IMR-90 (cell line): ENCODE results near the gene TNRC6A. TPM values are rescaled to one million over a fixed set of nuclear protein-coding genes. Genes with fewer than 3 reads are reported as not detected.
A peak's percentile ranks its signal among the peaks of the same experiment; 100 is the strongest.

ENCODE experiments used
- ATAC-seq: fragments of 200-7000 bp; cut with Tn5 transposase; 2 replicates; pipeline ENCODE4 v1.9.1; 2020; ENCODE audit warnings: low read depth, mild to moderate bottlenecking, moderate library complexity
- BruUV-seq: library from RNA; stranded (reverse); fragments of 400-500 nt; replicated peaks from 2 replicates; lab custom pipeline; 2021; lab: Mats Ljungman, UMichigan
- CTCF ChIA-PET: fragments of 300-600 bp; formaldehyde crosslinking; extraction: SDS; loops from one replicate; lab custom pipeline; 2021; ENCODE audit warnings: antibody characterized with exemption; lab: Yijun Ruan, JAX
- POLR2A ChIA-PET: fragments of 300-600 bp; sonication (Branson Sonifier 250); formaldehyde crosslinking; loops from one replicate; lab custom pipeline; 2022; ENCODE audit warnings: antibody characterized with exemption; ENCODE audit not compliant: unreplicated experiment; lab: Charles Lee
- DNase-seq: peaks from one replicate; pipeline ENCODE4 v3.0.0; 2013
- H2AFZ ChIP-seq: replicated peaks from 2 replicates; pipeline ENCODE3; 2013; ENCODE audit warnings: low read length, mild to moderate bottlenecking; ENCODE audit not compliant: poor library complexity
- H2AK5ac ChIP-seq: 2 replicates; pipeline ENCODE4 v1.6.1; 2013; ENCODE audit warnings: low read depth, low read length, inconsistent platforms
- H2AK9ac ChIP-seq: replicated peaks from 2 replicates; pipeline ENCODE3; 2013; ENCODE audit warnings: mild to moderate bottlenecking, low read depth, low read length, moderate library complexity; ENCODE audit not compliant: poor library complexity
- H2BK120ac ChIP-seq: 2 replicates; pipeline ENCODE4 v1.6.1; 2013; ENCODE audit warnings: low read depth, low read length, inconsistent platforms
- H2BK15ac ChIP-seq: 3 replicates; pipeline ENCODE4 v1.6.1; 2013; ENCODE audit warnings: low read depth, low read length, inconsistent platforms
- H2BK20ac ChIP-seq: 2 replicates; pipeline ENCODE4 v1.6.1; 2013; ENCODE audit warnings: low read depth, mild to moderate bottlenecking, inconsistent platforms, low read length, moderate library complexity
- H2BK5ac ChIP-seq: 2 replicates; pipeline ENCODE4 v1.6.1; 2013; ENCODE audit warnings: mild to moderate bottlenecking, low read depth, low read length, inconsistent platforms; ENCODE audit not compliant: poor library complexity, severe bottlenecking
- H3K14ac ChIP-seq: replicated peaks from 2 replicates; pipeline ENCODE4 v1.6.1; 2013; ENCODE audit warnings: low read depth, low read length, inconsistent platforms
- H3K18ac ChIP-seq: 2 replicates; pipeline ENCODE4 v1.6.1; 2013; ENCODE audit warnings: low read depth, low read length, control low read depth
- H3K23ac ChIP-seq: 2 replicates; pipeline ENCODE4 v1.6.1; 2013; ENCODE audit warnings: low read depth, low read length, inconsistent platforms
- H3K27ac ChIP-seq: 2 replicates; pipeline ENCODE4 v1.5.1; 2013; ENCODE audit warnings: mild to moderate bottlenecking, control low read depth, low read length; ENCODE audit not compliant: insufficient read depth
- H3K27me3 ChIP-seq: 2 replicates; pipeline ENCODE4 v1.6.1; 2013; ENCODE audit warnings: low read length; ENCODE audit not compliant: control insufficient read depth, insufficient read depth
- H3K36me3 ChIP-seq: 2 replicates; pipeline ENCODE4 v1.6.1; 2013; ENCODE audit warnings: low read length, mixed read lengths; ENCODE audit not compliant: control insufficient read depth, insufficient read depth
- H3K4ac ChIP-seq: 2 replicates; pipeline ENCODE4 v1.6.1; 2013; ENCODE audit warnings: low read depth, low read length, inconsistent platforms
- H3K4me1 ChIP-seq: 2 replicates; pipeline ENCODE4 v1.6.1; 2013; ENCODE audit warnings: low read length, mixed read lengths; ENCODE audit not compliant: control insufficient read depth, insufficient read depth
- H3K4me2 ChIP-seq: 2 replicates; pipeline ENCODE4 v1.6.1; 2013; ENCODE audit warnings: low read depth, mild to moderate bottlenecking, control low read depth, low read length, moderate library complexity
- H3K4me3 ChIP-seq: 2 replicates; pipeline ENCODE4 v1.5.1; 2013; ENCODE audit warnings: low read depth, mild to moderate bottlenecking, control low read depth, low read length, moderate library complexity; ENCODE audit not compliant: insufficient read depth
- H3K56ac ChIP-seq: 2 replicates; pipeline ENCODE4 v1.6.1; 2013; ENCODE audit warnings: low read length, inconsistent platforms; ENCODE audit not compliant: insufficient read depth; ENCODE audit errors: extremely low read depth
- H3K79me1 ChIP-seq, 2 experiments: 2 replicates each; pipeline ENCODE4 v1.6.1; 2013; ENCODE audit warnings: low read length in 2 of 2, inconsistent platforms in 1 of 2, low read depth in 1 of 2
- H3K9ac ChIP-seq: 2 replicates; pipeline ENCODE4 v1.6.1; 2013; ENCODE audit warnings: low read depth, low read length, control low read depth
- H3K9me1 ChIP-seq: 2 replicates; pipeline ENCODE4 v1.6.1; 2013; ENCODE audit warnings: low read length, inconsistent platforms; ENCODE audit not compliant: insufficient read depth
- H3K9me3 ChIP-seq: 2 replicates; pipeline ENCODE4 v1.6.1; 2013; ENCODE audit warnings: low read length; ENCODE audit not compliant: control insufficient read depth, insufficient read depth
- H4K20me1 ChIP-seq: 2 replicates; pipeline ENCODE4 v1.6.1; 2013; ENCODE audit warnings: low read length, inconsistent platforms; ENCODE audit not compliant: insufficient read depth
- H4K5ac ChIP-seq: 2 replicates; pipeline ENCODE4 v1.6.1; 2013; ENCODE audit warnings: mild to moderate bottlenecking, low read depth, low read length, control low read depth
- H4K8ac ChIP-seq, 2 experiments: 2 replicates each; pipeline ENCODE4 v1.6.1; 2013; ENCODE audit warnings: low read depth in 2 of 2, low read length in 2 of 2, control low read depth in 1 of 2, inconsistent platforms in 1 of 2
- H4K91ac ChIP-seq: 2 replicates; pipeline ENCODE4 v1.6.1; 2013; ENCODE audit warnings: low read depth, low read length, inconsistent platforms; ENCODE audit not compliant: insufficient read depth
- CEBPB ChIP-seq: IDR thresholded peaks from 2 replicates; pipeline ENCODE4 v1.6.1; 2012; ENCODE audit warnings: low read depth, low read length, improper control_type of control experiment
- CTCF ChIP-seq: conservative IDR thresholded peaks from 2 replicates; pipeline ENCODE4 v1.5.1; 2012; ENCODE audit warnings: mild to moderate bottlenecking, low read depth, low read length, improper control_type of control experiment
- FOS ChIP-seq: fragments of 150-350 bp; IDR thresholded peaks from 2 replicates; pipeline ENCODE4 v1.6.1; 2016; ENCODE audit warnings: low read depth, low read length
- MAFK ChIP-seq: IDR thresholded peaks from 2 replicates; pipeline ENCODE4 v1.6.1; 2012; ENCODE audit warnings: low read depth, low read length, improper control_type of control experiment
- POLR2A ChIP-seq: IDR thresholded peaks from 2 replicates; pipeline ENCODE4 v1.6.1; 2012; ENCODE audit warnings: mild to moderate bottlenecking, low read depth, low read length
- RAD21 ChIP-seq: IDR thresholded peaks from 2 replicates; pipeline ENCODE4 v1.6.1; 2012; ENCODE audit warnings: low read length, improper control_type of control experiment
- RCOR1 ChIP-seq: IDR thresholded peaks from 2 replicates; pipeline ENCODE4 v1.6.1; 2012; ENCODE audit warnings: mild to moderate bottlenecking, low read length, improper control_type of control experiment; ENCODE audit not compliant: insufficient replicate concordance
- RFX5 ChIP-seq: IDR thresholded peaks from 2 replicates; pipeline ENCODE4 v1.8.0; 2012; ENCODE audit warnings: low read depth, mild to moderate bottlenecking, low read length, moderate library complexity
- WGBS, 2 experiments: methylation state at CpG; one replicate each; pipeline versions ENCODE4 v1.1.5 to v1.1.7; 2013; ENCODE audit warnings: missing lambda C conversion rate in 2 of 2; ENCODE audit not compliant: insufficient read length in 1 of 2; ENCODE audit errors: extremely low coverage in 2 of 2; 5-methylcytosine and 5-hydroxymethylcytosine counted together
- dilution Hi-C: fragments of 300-500 bp; cut with HindIII; formaldehyde crosslinking; loops from one replicate; pipeline ENCODE4 v1.14.3; 2018; ENCODE audit warnings: low sequenced_read_pairs; ENCODE audit not compliant: unreplicated experiment
- in situ Hi-C: fragments of 300-500 bp; cut with MboI; formaldehyde crosslinking; loops from 3 replicates; pipeline ENCODE4 v1.14.3; 2019; ENCODE audit warnings: low sequenced_read_pairs, inconsistent platforms, mixed read lengths
- intact Hi-C: fragments of 100-400 bp; cut with micrococcal nuclease; formaldehyde crosslinking; loops from 2 replicates; pipeline ENCODE4 v1.10.0; 2022
- polyA plus RNA-seq, 3 experiments: library from polyadenylated mRNA; depleted of rRNA; stranded (reverse); fragments of >200 nt; gene quantifications; 2 replicates each; pipeline ENCODE4 v1.2.3, GENCODE V29; 2012; ENCODE audit warnings: low replicate concordance in 1 of 3
- total RNA-seq: library from RNA; depleted of rRNA; stranded (reverse); fragments of >200 nt; gene quantifications from 2 replicates; pipeline ENCODE4 v1.2.3, GENCODE V29; 2012
- TF ChIP-seq, protein P1 (sequence below): fragments of 150-350 bp; IDR thresholded peaks from 2 replicates; pipeline ENCODE4 v1.6.1; 2016; ENCODE audit warnings: low read depth, mild to moderate bottlenecking, low read length, moderate library complexity, borderline replicate concordance

Gene TNRC6A
- total and polyA plus RNA-seq, 2 of the 4 experiments (the other 2 are of a cell fraction) = 32.4 to 42.3 TPM

DNA sequence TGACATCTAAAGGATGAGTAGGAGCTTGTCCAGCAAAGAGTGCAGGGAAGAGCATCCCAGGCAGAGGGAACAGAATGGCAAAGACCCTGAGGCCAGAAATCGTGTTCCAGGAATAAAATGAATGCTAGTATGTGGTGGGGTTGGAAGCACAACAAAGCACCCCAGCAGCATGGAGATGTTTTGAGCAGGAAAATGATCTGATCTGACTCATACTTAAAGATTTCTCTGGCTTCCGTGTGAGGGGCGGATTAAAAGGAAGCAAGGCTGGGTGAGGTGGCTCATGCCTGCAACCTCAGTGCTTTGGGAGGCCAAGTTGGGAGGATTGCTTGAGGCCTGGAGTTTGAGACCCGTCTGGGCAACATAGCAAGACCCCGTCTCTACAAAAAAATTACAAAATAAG is 118.6 kb downstream of the TNRC6A start:
- Histone ChIP-seq H2BK5ac (peak overlapping the region; percentile 63), H3K4ac (0 out of 2 replicates have a peak overlapping the region, but pooled peaks have one; percentile 24), H4K8ac (peak overlapping the region; percentile 28 to 39; a peak in 1 of 4 replicates), H2BK20ac (no peak overlapping the region; the same call in 1 of the 2 replicates), H2AFZ (no peak overlapping the region), H3K4me1 (peaks cover 7% of the 10 kb centered on the region), H3K14ac (no peak overlapping the region), H4K91ac (no peak overlapping the region), H3K4me3 (no peak overlapping the region), H2AK9ac (no peak overlapping the region), H3K56ac (no peak overlapping the region), H3K4me2 (no peak overlapping the region), H3K27ac (peak overlapping the region; percentile 7; the same call in 1 of the 2 replicates), H4K5ac (no peak overlapping the region; the same call in 1 of the 2 replicates), H3K9me3 (no peaks in the 10 kb centered on the region), H4K20me1 (no peaks in the 10 kb centered on the region), H3K18ac (no peak overlapping the region; the same call in 1 of the 2 replicates), H2BK120ac (peak overlapping the region; percentile 62; the same call in 1 of the 2 replicates), H2BK15ac (no peak overlapping the region), H3K79me1 (no peaks in the 10 kb centered on the region), H3K9ac (no peak overlapping the region), H3K9me1 (peaks cover 27% of the 10 kb centered on the region), H3K27me3 (no peaks in the 10 kb centered on the region), H2AK5ac (no peak overlapping the region), H3K36me3 (no peaks in the 10 kb centered on the region), H3K23ac (no peak overlapping the region)
- peak; percentile 82 for DNase-seq
- CTCF ChIA-PET = interaction anchor here (0.6 kb wide), 1 partner anchor 377 kb away, joined by 5 read pairs; no protein-coding TSS in a partner anchor
- in situ Hi-C loops = no loop called here
- peak; percentile 59; the same call in 1 of the 2 replicates for ATAC-seq
- dilution Hi-C loops = no loop called here
- no TSS peak for BruUV-seq
- intact Hi-C loops = no loop called here
- POLR2A ChIA-PET = no interaction called here
- TF ChIP-seq MAFK (no peak), CEBPB (no peak), POLR2A (no peak), FOS (0 out of 2 replicates have a peak, but pooled peaks have one; percentile 21), RFX5 (no peak), CTCF (no peak), RCOR1 (peak; percentile 40), RAD21 (no peak)
- TF ChIP-seq, protein P1, sequence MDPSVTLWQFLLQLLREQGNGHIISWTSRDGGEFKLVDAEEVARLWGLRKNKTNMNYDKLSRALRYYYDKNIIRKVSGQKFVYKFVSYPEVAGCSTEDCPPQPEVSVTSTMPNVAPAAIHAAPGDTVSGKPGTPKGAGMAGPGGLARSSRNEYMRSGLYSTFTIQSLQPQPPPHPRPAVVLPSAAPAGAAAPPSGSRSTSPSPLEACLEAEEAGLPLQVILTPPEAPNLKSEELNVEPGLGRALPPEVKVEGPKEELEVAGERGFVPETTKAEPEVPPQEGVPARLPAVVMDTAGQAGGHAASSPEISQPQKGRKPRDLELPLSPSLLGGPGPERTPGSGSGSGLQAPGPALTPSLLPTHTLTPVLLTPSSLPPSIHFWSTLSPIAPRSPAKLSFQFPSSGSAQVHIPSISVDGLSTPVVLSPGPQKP = no peak
- WGBS, 2 experiments = 80% methylated on average over 1 of the region's 5 CpGs; no CpG with 5 or more reads in 1 of the 2 experiments
